Mesothelial cell of epicardium (in vitro differentiated cells): ENCODE measurements around the gene NLN. TPM values are rescaled to one million over a fixed set of nuclear protein-coding genes. Genes with fewer than 3 reads are reported as not detected.

Experiments used
- DNase-seq, 2 experiments: peaks; one replicate each; pipeline ENCODE4 v3.0.0; 2021; ENCODE audit warnings: low spot score in 2 of 2; ENCODE audit not compliant: unreplicated experiment in 2 of 2
- H3K27ac Mint-ChIP-seq: 2 replicates; pipeline ENCODE4 v1.8.0; 2021; ENCODE audit warnings: mixed read lengths
- H3K27me3 Mint-ChIP-seq: 2 replicates; pipeline ENCODE4 v1.8.0; 2021; ENCODE audit warnings: low read depth, mixed read lengths
- H3K36me3 Mint-ChIP-seq: 2 replicates; pipeline ENCODE4 v1.8.0; 2021; ENCODE audit warnings: mixed read lengths
- H3K4me1 Mint-ChIP-seq: 2 replicates; pipeline ENCODE4 v1.8.0; 2021; ENCODE audit warnings: mixed read lengths
- H3K4me3 Mint-ChIP-seq: 2 replicates; pipeline ENCODE4 v1.8.0; 2021; ENCODE audit warnings: mild to moderate bottlenecking, moderate library complexity, mixed read lengths
- H3K9me3 Mint-ChIP-seq: 2 replicates; pipeline ENCODE4 v1.8.0; 2021; ENCODE audit warnings: mixed read lengths
- CTCF ChIP-seq: fragments of 200-600 bp; sonication (generic); IDR thresholded peaks from one replicate; pipeline ENCODE4 v1.5.0; 2021; ENCODE audit warnings: antibody characterized with exemption; ENCODE audit not compliant: unreplicated experiment
- total RNA-seq: library from RNA; stranded (reverse); gene quantifications from 3 replicates; pipeline ENCODE4 v1.2.1, GENCODE V29; 2021

The NLN gene
- total RNA-seq, 1 donor from 2014 or later = 42.8 TPM

- Mint-ChIP-seq H3K9me3 (peaks cover 20% of the 10 kb centered on the region), H3K4me1 (no peaks in the 10 kb centered on the region), H3K27me3 (no peaks in the 10 kb centered on the region), H3K27ac (no peak overlapping the region), H3K4me3 (no peak overlapping the region), H3K36me3 (peaks cover 23% of the 10 kb centered on the region)
- peak; percentile 54 for TF ChIP-seq CTCF
- DNase-seq = no peak
Measured at GRCh38 chr5:65742565-65743231, 20.7 kb downstream of the NLN start.

- no peak overlapping the region for H3K27ac Mint-ChIP-seq
- no peaks in the 10 kb centered on the region for H3K27me3 Mint-ChIP-seq
- H3K9me3 Mint-ChIP-seq = peaks cover 10% of the 10 kb centered on the region
Measured at GRCh38 chr5:65749221-65749844, 27.3 kb downstream of the NLN start.

GRCh38 chr5:65749956-65750355 is 28.0 kb downstream of the NLN start:
- Mint-ChIP-seq H3K27me3 (no peaks in the 10 kb centered on the region), H3K4me1 (peaks cover 9% of the 10 kb centered on the region), H3K4me3 (no peak overlapping the region), H3K27ac (no peak overlapping the region), H3K9me3 (peaks cover 10% of the 10 kb centered on the region), H3K36me3 (peaks cover 15% of the 10 kb centered on the region)
- no peak for DNase-seq
- no peak for TF ChIP-seq CTCF

More at GRCh38 chr5:65749221-65749844, 27.3 kb downstream of the NLN start:
- no peak for TF ChIP-seq CTCF
- DNase-seq = no peak
- Mint-ChIP-seq H3K36me3 (peaks cover 15% of the 10 kb centered on the region), H3K4me1 (peaks cover 9% of the 10 kb centered on the region), H3K4me3 (no peak overlapping the region)

GRCh38 chr5:65750938-65751337 is 28.9 kb downstream of the NLN start:
- no peak overlapping the region for H3K27ac Mint-ChIP-seq
- peaks cover 14% of the 10 kb centered on the region for H3K36me3 Mint-ChIP-seq
- no peaks in the 10 kb centered on the region for H3K27me3 Mint-ChIP-seq
- peaks cover 9% of the 10 kb centered on the region for H3K4me1 Mint-ChIP-seq
- peaks cover 10% of the 10 kb centered on the region for H3K9me3 Mint-ChIP-seq
- no peak for TF ChIP-seq CTCF
- H3K4me3 Mint-ChIP-seq = no peak overlapping the region
- no peak for DNase-seq

GRCh38 chr5:65753189-65753588 is 31.2 kb downstream of the NLN start:
- no peak overlapping the region for H3K4me3 Mint-ChIP-seq
- TF ChIP-seq CTCF = no peak

More at GRCh38 chr5:65753189-65753588, 31.2 kb downstream of the NLN start:
- no peak overlapping the region for H3K27ac Mint-ChIP-seq
- DNase-seq = no peak
- peaks cover 3% of the 10 kb centered on the region for H3K36me3 Mint-ChIP-seq
- H3K27me3 Mint-ChIP-seq = no peaks in the 10 kb centered on the region
- H3K4me1 Mint-ChIP-seq = peaks cover 9% of the 10 kb centered on the region
- H3K9me3 Mint-ChIP-seq = peaks cover 2% of the 10 kb centered on the region
